IPS-11a (cell line): Measurements from ENCODE around the gene SEC31B.

Experiments
- H3K4me3 ChIP-seq: one replicate; pipeline ENCODE4 v1.5.1; 2013; ENCODE audit warnings: low read depth, low read length, control low read depth

Gene SEC31B

DNA sequence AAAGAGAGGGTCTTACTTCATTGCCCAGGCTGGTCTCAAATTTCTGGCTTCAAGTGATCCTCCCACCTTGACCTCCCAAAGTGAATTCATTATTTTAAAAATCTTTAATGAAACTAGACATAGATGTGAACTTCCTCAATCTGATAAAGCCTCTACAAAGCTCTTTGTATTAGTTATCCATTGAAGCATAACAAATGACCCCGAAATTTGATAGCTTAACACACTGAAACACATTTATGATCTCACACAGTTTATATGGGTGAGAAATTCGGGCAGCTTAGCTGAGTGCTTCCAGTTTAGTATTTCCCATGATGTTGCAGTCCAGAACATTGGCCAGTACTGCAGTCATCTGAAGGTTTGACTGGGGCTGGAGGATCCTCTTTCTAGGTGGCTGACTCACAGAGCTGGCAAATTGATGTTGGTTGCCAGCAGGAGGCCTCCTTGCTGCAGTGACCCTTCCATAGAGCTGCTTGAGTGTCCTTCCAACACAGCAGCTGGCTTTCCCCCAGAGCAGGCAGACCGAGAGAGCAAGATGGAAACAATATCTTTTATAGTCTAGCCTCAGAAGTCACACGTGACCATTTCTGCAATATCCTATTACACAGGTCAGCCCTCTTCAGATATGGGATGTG is 73.4 kb downstream of the SEC31B start:
- no peak overlapping the region for H3K4me3 ChIP-seq

DNA sequence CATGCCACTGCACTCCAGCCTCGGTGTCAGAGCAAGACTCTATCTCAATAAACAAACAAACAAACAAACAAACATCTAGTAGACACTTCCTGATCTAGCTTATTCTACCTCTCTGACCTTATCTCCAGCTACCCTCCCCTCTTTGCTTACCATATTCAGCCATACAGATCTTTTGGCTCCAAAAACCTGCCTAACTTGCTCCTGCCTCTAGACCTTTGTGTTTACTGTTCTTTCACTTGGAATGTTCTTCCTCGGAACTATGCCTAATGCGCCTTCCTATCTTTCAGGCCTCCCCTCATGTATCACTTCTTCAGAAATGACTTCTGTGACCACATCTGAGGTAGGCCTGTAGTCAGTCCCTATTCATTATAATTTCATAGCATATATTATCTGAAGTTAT is 77.1 kb downstream of the SEC31B start:
- no peak overlapping the region for H3K4me3 ChIP-seq

GRCh38 chr10:100438674-100439315 is 80.9 kb downstream of the SEC31B start:
- no peak overlapping the region for H3K4me3 ChIP-seq
